Astrocyte (in vitro differentiated cells and primary cell): Measurements from ENCODE around the gene COLQ. TPM values are rescaled to one million over a fixed set of nuclear protein-coding genes. Genes with fewer than 3 reads are reported as not detected.

ENCODE experiments used
- DNase-seq: peaks from one replicate; pipeline ENCODE4 v3.0.0-alpha.2; 2010; ENCODE audit warnings: low read depth
- FAIRE-seq: peaks from 2 replicates; lab custom pipeline; 2011; peaks lifted over from hg19 to GRCh38; lab: Jason Lieb, UNC
- H2AFZ ChIP-seq: 2 replicates; pipeline ENCODE4 v1.6.0; 2012; ENCODE audit warnings: low read depth, low read length, inconsistent platforms
- H3K27ac ChIP-seq: 2 replicates; pipeline ENCODE4 v1.5.1; 2011; ENCODE audit warnings: low read depth, low read length, inconsistent platforms
- H3K27me3 ChIP-seq: 2 replicates; pipeline ENCODE4 v1.6.0; 2011; ENCODE audit warnings: low read length, inconsistent platforms; ENCODE audit not compliant: insufficient read depth
- H3K36me3 ChIP-seq: 2 replicates; pipeline ENCODE4 v1.5.1; 2011; ENCODE audit warnings: low read length, inconsistent platforms; ENCODE audit not compliant: insufficient read depth
- H3K4me1 ChIP-seq: 2 replicates; pipeline ENCODE4 v1.5.1; 2011; ENCODE audit warnings: low read length, inconsistent platforms; ENCODE audit not compliant: insufficient read depth
- H3K4me2 ChIP-seq: 2 replicates; pipeline ENCODE4 v1.6.0; 2012; ENCODE audit warnings: low read length, inconsistent platforms
- H3K4me3 ChIP-seq: 2 replicates; pipeline ENCODE4 v1.5.1; 2011; ENCODE audit warnings: low read depth, mild to moderate bottlenecking, low read length, inconsistent platforms; ENCODE audit not compliant: insufficient read depth
- H3K79me2 ChIP-seq: 2 replicates; pipeline ENCODE4 v1.6.0; 2012; ENCODE audit warnings: mild to moderate bottlenecking, low read length, inconsistent platforms; ENCODE audit not compliant: insufficient read depth
- H3K9ac ChIP-seq: 2 replicates; pipeline ENCODE4 v1.6.0; 2012; ENCODE audit warnings: mild to moderate bottlenecking, low read length, inconsistent platforms
- H3K9me3 ChIP-seq: 2 replicates; pipeline ENCODE4 v1.5.1; 2012; ENCODE audit warnings: low read depth, mild to moderate bottlenecking, low read length, inconsistent platforms; ENCODE audit not compliant: insufficient read depth
- H4K20me1 ChIP-seq: 2 replicates; pipeline ENCODE4 v1.6.0; 2012; ENCODE audit warnings: low read length, inconsistent platforms; ENCODE audit not compliant: insufficient read depth
- H3K27ac Mint-ChIP-seq: one replicate; pipeline ENCODE4 v1.8.0; 2021; ENCODE audit warnings: mild to moderate bottlenecking, mixed read lengths; ENCODE audit not compliant: unreplicated experiment
- H3K27me3 Mint-ChIP-seq: one replicate; pipeline ENCODE4 v1.8.0; 2021; ENCODE audit warnings: low read depth, mixed read lengths; ENCODE audit not compliant: unreplicated experiment
- H3K36me3 Mint-ChIP-seq: one replicate; pipeline ENCODE4 v1.8.0; 2021; ENCODE audit warnings: low read depth, mixed read lengths; ENCODE audit not compliant: unreplicated experiment
- H3K4me1 Mint-ChIP-seq: one replicate; pipeline ENCODE4 v1.8.0; 2021; ENCODE audit warnings: low read depth, mixed read lengths; ENCODE audit not compliant: unreplicated experiment
- H3K4me3 Mint-ChIP-seq: one replicate; pipeline ENCODE4 v1.8.0; 2021; ENCODE audit warnings: mild to moderate bottlenecking, moderate library complexity, mixed read lengths; ENCODE audit not compliant: unreplicated experiment
- H3K9me3 Mint-ChIP-seq: one replicate; pipeline ENCODE4 v1.8.0; 2021; ENCODE audit warnings: mild to moderate bottlenecking, mixed read lengths; ENCODE audit not compliant: unreplicated experiment
- CTCF ChIP-seq: IDR thresholded peaks from 2 replicates; pipeline ENCODE4 v1.5.1; 2011; ENCODE audit warnings: low read depth, mild to moderate bottlenecking, inconsistent platforms, low read length, moderate library complexity; ENCODE audit not compliant: insufficient read depth
- EZH2 ChIP-seq: IDR thresholded peaks from 2 replicates; pipeline ENCODE4 v1.6.1; 2012; ENCODE audit warnings: mild to moderate bottlenecking, low read length, inconsistent platforms; ENCODE audit not compliant: insufficient read depth
- total RNA-seq: library from RNA; stranded (reverse); gene quantifications from 2 replicates; pipeline ENCODE4 v1.2.1, GENCODE V29; 2021

COLQ gene
- total RNA-seq, 1 donor from 2014 or later, result 1.2 TPM

GRCh38 chr3:15542614-15543013, 21.1 kb upstream of the COLQ start:
- Histone ChIP-seq H3K4me1 (no peaks in the 10 kb centered on the region), H3K27ac (no peak overlapping the region), H3K9me3 (no peaks in the 10 kb centered on the region), H3K79me2 (no peaks in the 10 kb centered on the region), H3K4me2 (no peak overlapping the region), H2AFZ (no peak overlapping the region), H3K4me3 (no peak overlapping the region), H4K20me1 (no peaks in the 10 kb centered on the region), H3K9ac (no peak overlapping the region), H3K36me3 (no peaks in the 10 kb centered on the region), H3K27me3 (no peaks in the 10 kb centered on the region)
- H3K27me3 Mint-ChIP-seq, result peaks cover 1% of the 10 kb centered on the region
- DNase-seq (no peak), FAIRE-seq (no peak)
- H3K36me3 Mint-ChIP-seq, result peaks cover 6% of the 10 kb centered on the region
- no peak overlapping the region for H3K27ac Mint-ChIP-seq
- H3K4me3 Mint-ChIP-seq, result no peak overlapping the region
- H3K4me1 Mint-ChIP-seq, result no peaks in the 10 kb centered on the region
- peaks cover 6% of the 10 kb centered on the region for H3K9me3 Mint-ChIP-seq
- no peak for TF ChIP-seq CTCF
- TF ChIP-seq EZH2, result no peak

- H3K9me3 Mint-ChIP-seq, result peaks cover 3% of the 10 kb centered on the region
- H3K27me3 ChIP-seq, result no peaks in the 10 kb centered on the region
- H3K9ac ChIP-seq, result no peak overlapping the region
- H3K27ac Mint-ChIP-seq, result no peak overlapping the region
- FAIRE-seq (no peak), DNase-seq (no peak)
- H3K4me1 Mint-ChIP-seq, result no peaks in the 10 kb centered on the region
- peaks cover 4% of the 10 kb centered on the region for H3K36me3 Mint-ChIP-seq
- no peak overlapping the region for H3K4me2 ChIP-seq
- TF ChIP-seq CTCF (no peak), EZH2 (no peak)
- H3K79me2 ChIP-seq, result no peaks in the 10 kb centered on the region
- no peak overlapping the region for H2AFZ ChIP-seq
- no peak overlapping the region for H3K4me3 Mint-ChIP-seq
- no peaks in the 10 kb centered on the region for H4K20me1 ChIP-seq
- H3K4me3 ChIP-seq, result no peak overlapping the region
- peaks cover 1% of the 10 kb centered on the region for H3K27me3 Mint-ChIP-seq
- no peaks in the 10 kb centered on the region for H3K36me3 ChIP-seq
- no peaks in the 10 kb centered on the region for H3K9me3 ChIP-seq
- H3K27ac ChIP-seq, result no peak overlapping the region
- H3K4me1 ChIP-seq, result no peaks in the 10 kb centered on the region
These were observed 19.9 kb upstream of the COLQ start for GRCh38 chr3:15541371-15541770.

- Mint-ChIP-seq H3K27ac (no peak overlapping the region), H3K9me3 (no peaks in the 10 kb centered on the region), H3K36me3 (peaks cover 4% of the 10 kb centered on the region), H3K27me3 (peaks cover 1% of the 10 kb centered on the region), H3K4me1 (no peaks in the 10 kb centered on the region), H3K4me3 (no peak overlapping the region)
- Histone ChIP-seq H3K9ac (no peak overlapping the region), H3K27me3 (no peaks in the 10 kb centered on the region), H3K9me3 (no peaks in the 10 kb centered on the region), H3K36me3 (no peaks in the 10 kb centered on the region), H2AFZ (no peak overlapping the region), H3K27ac (no peak overlapping the region), H4K20me1 (no peaks in the 10 kb centered on the region), H3K4me1 (no peaks in the 10 kb centered on the region), H3K4me3 (no peak overlapping the region), H3K79me2 (no peaks in the 10 kb centered on the region), H3K4me2 (no peak overlapping the region)
- no peak for FAIRE-seq
- DNase-seq, result no peak
- TF ChIP-seq CTCF (no peak), EZH2 (no peak)
These were observed 17.6 kb upstream of the COLQ start for GRCh38 chr3:15539066-15539465.
